IMR-90 (cell line): ENCODE data around the gene GLG1. TPM values are rescaled to one million over a fixed set of nuclear protein-coding genes. Genes with fewer than 3 reads are reported as not detected.

Source experiments
- ATAC-seq: fragments of 200-7000 bp; cut with Tn5 transposase; 2 replicates; pipeline ENCODE4 v1.9.1; 2020; ENCODE audit warnings: low read depth, mild to moderate bottlenecking, moderate library complexity
- BruUV-seq: library from RNA; stranded (reverse); fragments of 400-500 nt; replicated peaks from 2 replicates; lab custom pipeline; 2021; lab: Mats Ljungman, UMichigan
- CTCF ChIA-PET: fragments of 300-600 bp; formaldehyde crosslinking; extraction: SDS; loops from one replicate; lab custom pipeline; 2021; ENCODE audit warnings: antibody characterized with exemption; lab: Yijun Ruan, JAX
- POLR2A ChIA-PET: fragments of 300-600 bp; sonication (Branson Sonifier 250); formaldehyde crosslinking; loops from one replicate; lab custom pipeline; 2022; ENCODE audit warnings: antibody characterized with exemption; ENCODE audit not compliant: unreplicated experiment; lab: Charles Lee
- DNase-seq: peaks from one replicate; pipeline ENCODE4 v3.0.0; 2013
- H2AFZ ChIP-seq: replicated peaks from 2 replicates; pipeline ENCODE3; 2013; ENCODE audit warnings: low read length, mild to moderate bottlenecking; ENCODE audit not compliant: poor library complexity
- H2AK5ac ChIP-seq: 2 replicates; pipeline ENCODE4 v1.6.1; 2013; ENCODE audit warnings: low read depth, low read length, inconsistent platforms
- H2AK9ac ChIP-seq: replicated peaks from 2 replicates; pipeline ENCODE3; 2013; ENCODE audit warnings: mild to moderate bottlenecking, low read depth, low read length, moderate library complexity; ENCODE audit not compliant: poor library complexity
- H2BK120ac ChIP-seq: 2 replicates; pipeline ENCODE4 v1.6.1; 2013; ENCODE audit warnings: low read depth, low read length, inconsistent platforms
- H2BK15ac ChIP-seq: 3 replicates; pipeline ENCODE4 v1.6.1; 2013; ENCODE audit warnings: low read depth, low read length, inconsistent platforms
- H2BK20ac ChIP-seq: 2 replicates; pipeline ENCODE4 v1.6.1; 2013; ENCODE audit warnings: low read depth, mild to moderate bottlenecking, inconsistent platforms, low read length, moderate library complexity
- H2BK5ac ChIP-seq: 2 replicates; pipeline ENCODE4 v1.6.1; 2013; ENCODE audit warnings: mild to moderate bottlenecking, low read depth, low read length, inconsistent platforms; ENCODE audit not compliant: poor library complexity, severe bottlenecking
- H3K14ac ChIP-seq: replicated peaks from 2 replicates; pipeline ENCODE4 v1.6.1; 2013; ENCODE audit warnings: low read depth, low read length, inconsistent platforms
- H3K18ac ChIP-seq: 2 replicates; pipeline ENCODE4 v1.6.1; 2013; ENCODE audit warnings: low read depth, low read length, control low read depth
- H3K23ac ChIP-seq: 2 replicates; pipeline ENCODE4 v1.6.1; 2013; ENCODE audit warnings: low read depth, low read length, inconsistent platforms
- H3K27ac ChIP-seq: 2 replicates; pipeline ENCODE4 v1.5.1; 2013; ENCODE audit warnings: mild to moderate bottlenecking, control low read depth, low read length; ENCODE audit not compliant: insufficient read depth
- H3K27me3 ChIP-seq: 2 replicates; pipeline ENCODE4 v1.6.1; 2013; ENCODE audit warnings: low read length; ENCODE audit not compliant: control insufficient read depth, insufficient read depth
- H3K36me3 ChIP-seq: 2 replicates; pipeline ENCODE4 v1.6.1; 2013; ENCODE audit warnings: low read length, mixed read lengths; ENCODE audit not compliant: control insufficient read depth, insufficient read depth
- H3K4ac ChIP-seq: 2 replicates; pipeline ENCODE4 v1.6.1; 2013; ENCODE audit warnings: low read depth, low read length, inconsistent platforms
- H3K4me1 ChIP-seq: 2 replicates; pipeline ENCODE4 v1.6.1; 2013; ENCODE audit warnings: low read length, mixed read lengths; ENCODE audit not compliant: control insufficient read depth, insufficient read depth
- H3K4me2 ChIP-seq: 2 replicates; pipeline ENCODE4 v1.6.1; 2013; ENCODE audit warnings: low read depth, mild to moderate bottlenecking, control low read depth, low read length, moderate library complexity
- H3K4me3 ChIP-seq: 2 replicates; pipeline ENCODE4 v1.5.1; 2013; ENCODE audit warnings: low read depth, mild to moderate bottlenecking, control low read depth, low read length, moderate library complexity; ENCODE audit not compliant: insufficient read depth
- H3K56ac ChIP-seq: 2 replicates; pipeline ENCODE4 v1.6.1; 2013; ENCODE audit warnings: low read length, inconsistent platforms; ENCODE audit not compliant: insufficient read depth; ENCODE audit errors: extremely low read depth
- H3K79me1 ChIP-seq, 2 experiments: 2 replicates each; pipeline ENCODE4 v1.6.1; 2013; ENCODE audit warnings: low read length in 2 of 2, inconsistent platforms in 1 of 2, low read depth in 1 of 2
- H3K9ac ChIP-seq: 2 replicates; pipeline ENCODE4 v1.6.1; 2013; ENCODE audit warnings: low read depth, low read length, control low read depth
- H3K9me1 ChIP-seq: 2 replicates; pipeline ENCODE4 v1.6.1; 2013; ENCODE audit warnings: low read length, inconsistent platforms; ENCODE audit not compliant: insufficient read depth
- H3K9me3 ChIP-seq: 2 replicates; pipeline ENCODE4 v1.6.1; 2013; ENCODE audit warnings: low read length; ENCODE audit not compliant: control insufficient read depth, insufficient read depth
- H4K20me1 ChIP-seq: 2 replicates; pipeline ENCODE4 v1.6.1; 2013; ENCODE audit warnings: low read length, inconsistent platforms; ENCODE audit not compliant: insufficient read depth
- H4K5ac ChIP-seq: 2 replicates; pipeline ENCODE4 v1.6.1; 2013; ENCODE audit warnings: mild to moderate bottlenecking, low read depth, low read length, control low read depth
- H4K8ac ChIP-seq, 2 experiments: 2 replicates each; pipeline ENCODE4 v1.6.1; 2013; ENCODE audit warnings: low read depth in 2 of 2, low read length in 2 of 2, control low read depth in 1 of 2, inconsistent platforms in 1 of 2
- H4K91ac ChIP-seq: 2 replicates; pipeline ENCODE4 v1.6.1; 2013; ENCODE audit warnings: low read depth, low read length, inconsistent platforms; ENCODE audit not compliant: insufficient read depth
- CHD1 ChIP-seq: IDR thresholded peaks from 2 replicates; pipeline ENCODE4 v1.6.1; 2012; ENCODE audit warnings: low read depth, low read length, improper control_type of control experiment
- CTCF ChIP-seq: conservative IDR thresholded peaks from 2 replicates; pipeline ENCODE4 v1.5.1; 2012; ENCODE audit warnings: mild to moderate bottlenecking, low read depth, low read length, improper control_type of control experiment
- MAFK ChIP-seq: IDR thresholded peaks from 2 replicates; pipeline ENCODE4 v1.6.1; 2012; ENCODE audit warnings: low read depth, low read length, improper control_type of control experiment
- POLR2A ChIP-seq: IDR thresholded peaks from 2 replicates; pipeline ENCODE4 v1.6.1; 2012; ENCODE audit warnings: mild to moderate bottlenecking, low read depth, low read length
- WGBS, 2 experiments: methylation state at CpG; one replicate each; pipeline versions ENCODE4 v1.1.5 to v1.1.7; 2013; ENCODE audit warnings: missing lambda C conversion rate in 2 of 2; ENCODE audit not compliant: insufficient read length in 1 of 2; ENCODE audit errors: extremely low coverage in 2 of 2; 5-methylcytosine and 5-hydroxymethylcytosine counted together
- dilution Hi-C: fragments of 300-500 bp; cut with HindIII; formaldehyde crosslinking; loops from one replicate; pipeline ENCODE4 v1.14.3; 2018; ENCODE audit warnings: low sequenced_read_pairs; ENCODE audit not compliant: unreplicated experiment
- in situ Hi-C: fragments of 300-500 bp; cut with MboI; formaldehyde crosslinking; loops from 3 replicates; pipeline ENCODE4 v1.14.3; 2019; ENCODE audit warnings: low sequenced_read_pairs, inconsistent platforms, mixed read lengths
- intact Hi-C: fragments of 100-400 bp; cut with micrococcal nuclease; formaldehyde crosslinking; loops from 2 replicates; pipeline ENCODE4 v1.10.0; 2022
- polyA plus RNA-seq, 3 experiments: library from polyadenylated mRNA; depleted of rRNA; stranded (reverse); fragments of >200 nt; gene quantifications; 2 replicates each; pipeline ENCODE4 v1.2.3, GENCODE V29; 2012; ENCODE audit warnings: low replicate concordance in 1 of 3
- total RNA-seq: library from RNA; depleted of rRNA; stranded (reverse); fragments of >200 nt; gene quantifications from 2 replicates; pipeline ENCODE4 v1.2.3, GENCODE V29; 2012

The GLG1 gene
- total and polyA plus RNA-seq, 2 of the 4 experiments (the other 2 are of a cell fraction) = 91.0 to 107 TPM

GRCh38 chr16:74608381-74608780 lies 1.5 kb upstream of the GLG1 start:
- Histone ChIP-seq H2AK5ac (peak overlapping the region; percentile 43; the same call in 1 of the 2 replicates), H3K4me2 (no peak overlapping the region), H4K20me1 (peaks cover 29% of the 10 kb centered on the region; the same call in 1 of the 2 replicates), H2BK20ac (peak overlapping the region; percentile 56), H4K91ac (peak overlapping the region; percentile 45), H2AFZ (peak overlapping the region; percentile 85), H4K5ac (no peak overlapping the region), H3K27ac (peak overlapping the region; percentile 5; the same call in 1 of the 2 replicates), H4K8ac (peak overlapping the region in 1 of 2 experiments; percentile 95; a peak in 3 of 4 replicates), H3K9me3 (no peaks in the 10 kb centered on the region), H2BK120ac (peak overlapping the region; percentile 17; the same call in 1 of the 2 replicates), H3K27me3 (no peaks in the 10 kb centered on the region), H3K56ac (no peak overlapping the region), H3K79me1 (peaks cover 0 to 31% of the 10 kb centered on the region in 2 experiments; a peak in 3 of 4 replicates), H3K9ac (no peak overlapping the region), H3K9me1 (peaks cover 7% of the 10 kb centered on the region), H2BK5ac (peak overlapping the region; percentile 57), H3K4ac (peak overlapping the region; percentile 52; the same call in 1 of the 2 replicates), H3K18ac (no peak overlapping the region), H3K4me1 (peaks cover 13% of the 10 kb centered on the region), H3K14ac (peak overlapping the region; percentile 42), H3K4me3 (no peak overlapping the region), H2BK15ac (peak overlapping the region; percentile 45; the same call in 1 of the 3 replicates), H3K36me3 (no peaks in the 10 kb centered on the region), H3K23ac (peak overlapping the region; percentile 30; the same call in 1 of the 2 replicates), H2AK9ac (peak overlapping the region; percentile 73)
- ATAC-seq (no peak), DNase-seq (no peak)
- in situ Hi-C loops = no loop called here
- ChIA-PET CTCF (no interaction called here), POLR2A (no interaction called here)
- dilution Hi-C loops = no loop called here
- intact Hi-C loops = loop anchor here (5.0 kb wide), 1 partner anchor 126 kb away; no protein-coding TSS in a partner anchor
- BruUV-seq = no TSS peak
- WGBS, 2 experiments = 100% methylated on average over 3 of the region's 6 CpGs; no CpG with 5 or more reads in 1 of the 2 experiments
- no peak for TF ChIP-seq POLR2A
- TF ChIP-seq CHD1 = no peak
- TF ChIP-seq MAFK = no peak
- TF ChIP-seq CTCF = no peak
